KMS-11 (cell line): Measurements from ENCODE around the gene ALDH16A1.
"Not testable (repeated sequence)": the region's sequence is repeated elsewhere in the genome, so short reads cannot be mapped to it uniquely, and the experiment has no call there.

Experiments
- H2AFZ ChIP-seq: fragments of 200-600 bp; sonication (generic); 2 replicates; pipeline ENCODE4 v1.6.1; 2016; ENCODE audit warnings: antibody characterized with exemption, mixed run types, low read depth
- H3K27ac ChIP-seq: fragments of 200-600 bp; sonication (generic); 2 replicates; pipeline ENCODE4 v1.6.1; 2016; ENCODE audit warnings: mild to moderate bottlenecking, mixed run types
- H3K27me3 ChIP-seq: fragments of 200-600 bp; sonication (generic); 2 replicates; pipeline ENCODE4 v1.6.1; 2017; ENCODE audit warnings: mild to moderate bottlenecking, low read depth, mixed run types, moderate library complexity; ENCODE audit not compliant: insufficient read depth
- H3K36me3 ChIP-seq: fragments of 200-600 bp; sonication (generic); 2 replicates; pipeline ENCODE4 v1.6.1; 2017; ENCODE audit warnings: mild to moderate bottlenecking, mixed run types; ENCODE audit not compliant: insufficient read depth
- H3K4me1 ChIP-seq: fragments of 200-600 bp; sonication (generic); 2 replicates; pipeline ENCODE4 v1.6.1; 2016; ENCODE audit warnings: mild to moderate bottlenecking, low read depth, mixed run types; ENCODE audit not compliant: poor library complexity, severe bottlenecking
- H3K4me2 ChIP-seq: fragments of 200-600 bp; sonication (generic); 2 replicates; pipeline ENCODE4 v1.7.0; 2016; ENCODE audit warnings: mild to moderate bottlenecking, mixed run types
- H3K4me3 ChIP-seq: fragments of 200-600 bp; sonication (generic); IDR thresholded peaks from 2 replicates; pipeline ENCODE4 v1.6.1; 2017; ENCODE audit warnings: low read depth, low read length, mixed read lengths; ENCODE audit not compliant: insufficient read depth
- H3K79me2 ChIP-seq: fragments of 200-600 bp; sonication (generic); 2 replicates; pipeline ENCODE4 v1.6.1; 2016; ENCODE audit warnings: low read depth, mixed run types; ENCODE audit not compliant: insufficient read depth
- H3K9ac ChIP-seq: fragments of 200-600 bp; sonication (generic); 2 replicates; pipeline ENCODE4 v1.6.1; 2016; ENCODE audit warnings: mild to moderate bottlenecking, mixed run types
- H4K20me1 ChIP-seq: fragments of 200-600 bp; sonication (generic); 2 replicates; pipeline ENCODE4 v1.6.1; 2016; ENCODE audit warnings: mild to moderate bottlenecking, mixed run types; ENCODE audit not compliant: insufficient read depth
- TF ChIP-seq, protein P1 (sequence below): fragments of 200-600 bp; sonication (generic); conservative IDR thresholded peaks from 2 replicates; pipeline ENCODE4 v1.6.1; 2017; ENCODE audit warnings: low read depth, mild to moderate bottlenecking, antibody characterized with exemption, low read length, moderate library complexity, mixed read lengths

Gene ALDH16A1

DNA sequence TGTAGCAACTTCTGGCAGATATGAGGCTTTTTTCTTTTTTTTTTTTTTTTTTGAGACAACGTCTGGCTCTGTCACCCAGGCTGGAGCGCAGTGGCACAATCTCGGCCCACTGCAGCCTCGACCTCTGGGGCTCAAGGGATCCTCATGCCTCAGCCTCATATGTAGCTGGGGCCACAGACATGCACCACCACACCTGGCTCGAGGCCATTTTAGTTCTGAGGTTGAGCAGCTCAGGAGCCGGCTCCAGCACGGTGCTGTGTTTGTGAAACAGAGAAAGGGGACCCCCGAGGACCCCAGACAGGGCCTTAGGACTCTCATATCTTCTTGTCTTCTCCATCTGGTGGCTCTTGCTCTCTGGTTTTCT is 17.6 kb downstream of the ALDH16A1 start:
- peak overlapping the region; percentile 15; the same call in 1 of the 2 replicates for H3K4me2 ChIP-seq
- no peak overlapping the region for H3K9ac ChIP-seq
- TF ChIP-seq, protein P1, sequence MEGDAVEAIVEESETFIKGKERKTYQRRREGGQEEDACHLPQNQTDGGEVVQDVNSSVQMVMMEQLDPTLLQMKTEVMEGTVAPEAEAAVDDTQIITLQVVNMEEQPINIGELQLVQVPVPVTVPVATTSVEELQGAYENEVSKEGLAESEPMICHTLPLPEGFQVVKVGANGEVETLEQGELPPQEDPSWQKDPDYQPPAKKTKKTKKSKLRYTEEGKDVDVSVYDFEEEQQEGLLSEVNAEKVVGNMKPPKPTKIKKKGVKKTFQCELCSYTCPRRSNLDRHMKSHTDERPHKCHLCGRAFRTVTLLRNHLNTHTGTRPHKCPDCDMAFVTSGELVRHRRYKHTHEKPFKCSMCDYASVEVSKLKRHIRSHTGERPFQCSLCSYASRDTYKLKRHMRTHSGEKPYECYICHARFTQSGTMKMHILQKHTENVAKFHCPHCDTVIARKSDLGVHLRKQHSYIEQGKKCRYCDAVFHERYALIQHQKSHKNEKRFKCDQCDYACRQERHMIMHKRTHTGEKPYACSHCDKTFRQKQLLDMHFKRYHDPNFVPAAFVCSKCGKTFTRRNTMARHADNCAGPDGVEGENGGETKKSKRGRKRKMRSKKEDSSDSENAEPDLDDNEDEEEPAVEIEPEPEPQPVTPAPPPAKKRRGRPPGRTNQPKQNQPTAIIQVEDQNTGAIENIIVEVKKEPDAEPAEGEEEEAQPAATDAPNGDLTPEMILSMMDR = no peak
- no peaks in the 10 kb centered on the region for H4K20me1 ChIP-seq
- H3K27ac ChIP-seq = no peak overlapping the region
- peaks cover 66% of the 10 kb centered on the region for H3K4me1 ChIP-seq
- H3K27me3 ChIP-seq = no peaks in the 10 kb centered on the region
- H2AFZ ChIP-seq = no peak overlapping the region
- no peak overlapping the region for H3K4me3 ChIP-seq
- no peaks in the 10 kb centered on the region for H3K79me2 ChIP-seq
- H3K36me3 ChIP-seq = no peaks in the 10 kb centered on the region

DNA sequence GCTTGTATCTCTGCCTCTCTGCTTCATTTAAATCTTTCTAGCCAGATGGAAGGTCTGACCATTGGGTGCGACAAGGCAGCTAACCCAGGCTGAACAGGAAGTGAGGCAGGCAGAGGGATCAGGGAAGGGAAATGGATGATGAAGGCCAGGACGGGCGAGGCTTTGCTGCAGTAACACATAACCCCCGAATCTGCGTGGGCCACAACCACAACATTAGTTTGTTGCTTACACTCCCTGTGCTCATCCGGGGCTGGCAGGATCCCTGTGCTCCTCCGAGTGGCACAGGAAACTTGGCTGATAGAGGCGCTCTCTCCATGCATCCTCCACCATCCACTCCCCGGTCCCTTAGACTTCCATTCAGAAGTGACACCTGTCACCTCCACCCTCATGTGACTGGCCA is 19.9 kb downstream of the ALDH16A1 start:
- H3K9ac ChIP-seq = no peak overlapping the region
- no peaks in the 10 kb centered on the region for H3K79me2 ChIP-seq
- H3K4me1 ChIP-seq = peaks cover 64% of the 10 kb centered on the region
- H3K4me2 ChIP-seq = no peak overlapping the region
- TF ChIP-seq, protein P1 = no peak
- no peak overlapping the region for H3K4me3 ChIP-seq
- no peaks in the 10 kb centered on the region for H4K20me1 ChIP-seq
- no peaks in the 10 kb centered on the region for H3K36me3 ChIP-seq
- no peaks in the 10 kb centered on the region for H3K27me3 ChIP-seq
- H2AFZ ChIP-seq = no peak overlapping the region
- 0 out of 2 replicates have a peak overlapping the region, but pooled peaks have one; percentile 63 for H3K27ac ChIP-seq

DNA sequence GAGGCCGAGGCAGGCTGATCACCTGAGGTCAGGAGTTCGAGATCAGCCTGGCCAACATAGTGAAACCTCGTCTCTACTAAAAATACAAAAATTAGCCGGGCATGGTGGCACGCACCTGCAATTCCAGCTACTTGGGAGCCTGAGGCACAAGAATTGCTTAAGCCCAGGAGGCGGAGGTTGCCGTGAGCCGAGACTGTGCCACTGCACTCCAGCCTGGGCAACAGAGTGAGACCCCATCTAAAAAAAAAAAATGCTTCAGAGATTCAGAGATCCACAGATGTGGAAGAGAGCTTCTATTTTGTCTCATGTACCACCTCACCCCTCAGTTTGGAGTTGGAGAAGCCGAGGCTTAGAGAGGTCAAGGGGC is 20.5 kb downstream of the ALDH16A1 start:
- H3K4me3 ChIP-seq, H3K27me3 ChIP-seq, H3K36me3 ChIP-seq, H4K20me1 ChIP-seq, H3K79me2 ChIP-seq: not testable (repeated sequence)
- Histone ChIP-seq H3K9ac (peak overlapping the region; percentile 70; the same call in 1 of the 2 replicates), H3K4me2 (peak overlapping the region; percentile 77), H3K27ac (peak overlapping the region; percentile 63), H3K4me1 (peaks cover 59% of the 10 kb centered on the region), H2AFZ (peak overlapping the region; percentile 83)

DNA sequence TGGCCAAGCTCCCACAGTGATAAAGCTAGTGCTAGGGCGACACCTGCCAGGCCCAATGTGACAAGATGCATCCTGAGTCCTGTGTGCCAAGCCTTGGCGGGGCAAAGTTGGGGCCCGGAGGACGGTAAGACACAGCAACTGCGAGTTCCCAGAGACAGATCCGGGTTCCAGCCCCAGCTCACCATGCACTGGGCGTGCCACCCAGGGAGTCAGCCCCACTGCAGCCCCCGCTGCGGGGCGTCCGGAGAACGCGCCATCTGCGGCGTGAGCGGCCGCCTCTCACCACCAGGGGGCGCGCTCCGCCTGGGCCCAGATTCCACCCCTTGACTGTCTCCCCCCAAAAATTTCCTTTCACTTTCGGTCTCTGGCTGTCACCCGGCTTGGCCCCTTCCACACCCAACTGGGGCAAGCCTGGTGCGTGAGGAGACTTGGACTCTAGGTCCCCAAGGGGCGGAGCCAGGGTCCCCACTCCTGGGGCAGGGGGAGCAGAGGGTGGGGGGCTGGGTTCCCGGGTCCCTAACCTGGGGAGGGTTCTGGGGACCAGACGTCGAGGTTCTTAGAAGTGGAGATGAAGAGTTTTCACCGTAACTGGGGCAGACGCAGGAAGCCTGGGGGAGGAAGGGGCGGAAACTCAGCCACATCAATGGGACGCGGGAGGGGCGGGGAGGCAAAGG is 21.0 kb downstream of the ALDH16A1 start, which contains the start of gene FLT3LG:
Gene FLT3LG (plus strand): TSS at position 348 of the 674 bp plus-strand sequence. CDS start 425 bp downstream, outside the sequence.
- Histone ChIP-seq H3K4me3 (no peak within 1 kb of the TSS), H4K20me1 (no peaks in the 10 kb centered on the region), H3K4me1 (peaks cover 54% of the 10 kb centered on the region), H3K27ac (peak within 1 kb of the TSS; percentile 63), H3K79me2 (no peaks in the 10 kb centered on the region), H3K9ac (peak within 1 kb of the TSS; percentile 70), H3K4me2 (peak within 1 kb of the TSS; percentile 77), H3K36me3 (no peaks in the 10 kb centered on the region), H3K27me3 (no peaks in the 10 kb centered on the region), H2AFZ (peak within 1 kb of the TSS; percentile 83)
- TF ChIP-seq, protein P1 = peak; percentile 98

DNA sequence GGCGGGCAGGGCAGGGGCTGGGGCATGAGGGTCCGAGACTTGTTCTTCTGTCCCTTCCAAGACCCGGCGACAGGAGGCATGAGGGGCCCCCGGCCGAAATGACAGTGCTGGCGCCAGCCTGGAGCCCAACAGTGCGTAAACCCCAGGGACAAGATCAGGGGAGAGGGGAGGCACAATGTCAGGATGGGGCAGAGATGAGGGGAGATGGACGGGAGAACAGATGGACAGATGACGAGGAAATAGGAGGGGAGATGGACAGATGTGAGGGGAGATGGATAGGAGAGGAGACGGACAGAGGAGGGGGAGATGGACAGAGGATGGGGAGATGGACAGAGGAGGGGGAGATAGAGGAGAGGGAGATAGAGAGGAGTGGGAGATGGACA is 21.5 kb downstream of the ALDH16A1 start:
- Histone ChIP-seq H3K4me1 (peaks cover 50% of the 10 kb centered on the region), H2AFZ (peak overlapping the region; percentile 83; the same call in 1 of the 2 replicates), H3K4me3 (no peak overlapping the region), H3K27me3 (no peaks in the 10 kb centered on the region), H3K9ac (peak overlapping the region; percentile 70; the same call in 1 of the 2 replicates), H3K79me2 (no peaks in the 10 kb centered on the region), H3K27ac (peak overlapping the region; percentile 63; the same call in 1 of the 2 replicates), H4K20me1 (no peaks in the 10 kb centered on the region), H3K4me2 (peak overlapping the region; percentile 77), H3K36me3 (no peaks in the 10 kb centered on the region)
- TF ChIP-seq, protein P1 = no peak
